Tibial nerve (tissue), 4 donors: ENCODE measurements around the gene LHPP. TPM values are rescaled to one million over a fixed set of nuclear protein-coding genes. Genes with fewer than 3 reads are reported as not detected.

Experiments used
- DNase-seq, 2 donors: peaks; one replicate each; pipeline ENCODE4 v3.0.0-alpha.2; 2019; ENCODE audit warnings: low spot score in 2 of 2
- H3K27ac ChIP-seq, 4 donors: fragments of 200-600 bp; sonication (generic) in 3 of 4; one replicate each; pipeline ENCODE4 v1.5.1; 2017 to 2019; ENCODE audit warnings: mild to moderate bottlenecking in 1 of 4
- H3K27me3 ChIP-seq, 2 donors: fragments of 200-600 bp; sonication (generic) in 1 of 2; one replicate each; pipeline versions ENCODE4 v1.5.1 to v1.6.0; 2017 to 2019
- H3K36me3 ChIP-seq, 3 donors: fragments of 200-600 bp; sonication (generic); one replicate each; pipeline ENCODE4 v1.5.1; 2018 to 2019
- H3K4me1 ChIP-seq, 4 donors: fragments of 200-600 bp; sonication (generic) in 3 of 4; one replicate each; pipeline ENCODE4 v1.5.1; 2017 to 2019
- H3K4me3 ChIP-seq, 4 donors: fragments of 200-600 bp; sonication (generic) in 3 of 4; one replicate each; pipeline ENCODE4 v1.5.1; 2017 to 2019; ENCODE audit warnings: mild to moderate bottlenecking in 1 of 4, moderate library complexity in 1 of 4
- H3K9me3 ChIP-seq, 4 donors: fragments of 200-600 bp; sonication (generic) in 3 of 4; one replicate each; pipeline ENCODE4 v1.5.1; 2017 to 2019
- CTCF ChIP-seq, 5 experiments: fragments of 200-600 bp in 3 of 5; fragments of 450-650 bp in 2 of 5; sonication (generic) in 3 of 5; IDR thresholded peaks; one replicate each; pipeline ENCODE4 v1.5.1; 2016 to 2019; ENCODE audit warnings: antibody characterized with exemption in 5 of 5, mild to moderate bottlenecking in 3 of 5, moderate library complexity in 2 of 5
- EP300 ChIP-seq, 2 donors: sonication (generic); formaldehyde crosslinking; IDR thresholded peaks; one replicate each; pipeline ENCODE4 v1.6.1; 2017; ENCODE audit warnings: antibody characterized with exemption in 2 of 2, mild to moderate bottlenecking in 1 of 2
- POLR2A ChIP-seq, 2 donors: fragments of 450-650 bp; IDR thresholded peaks; one replicate each; pipeline ENCODE4 v1.6.1; 2017; ENCODE audit warnings: antibody characterized with exemption in 2 of 2, mild to moderate bottlenecking in 2 of 2, moderate library complexity in 2 of 2
- WGBS, 2 donors: methylation state at CpG; one replicate each; pipeline ENCODE4 v1.1.5; 2018; 5-methylcytosine and 5-hydroxymethylcytosine counted together
- total RNA-seq, 4 donors: library from RNA; depleted of rRNA; stranded (reverse); fragments of >200 nt; gene quantifications; one replicate each; pipeline ENCODE4 v1.1.0, GENCODE V29; 2016

Gene LHPP
- total RNA-seq, 4 donors from 2014 or later: 25.5 to 211 (median 123) TPM

GRCh38 chr10:124616040-124616835 lies 154.6 kb downstream of the LHPP start:
- WGBS, 2 donors: 79 to 92% methylated on average over 19 to 30 of the region's 30 CpGs
- DNase-seq: no peak

GRCh38 chr10:124616836-124617130 lies 155.2 kb downstream of the LHPP start:
- peak overlapping the region in 2 of 4 donors; percentile 21 to 95 for H3K27ac ChIP-seq
- TF ChIP-seq EP300 (IDR thresholded peaks at IDR 0.05): no peak
- TF ChIP-seq CTCF (IDR thresholded peaks at IDR 0.05): no peak
- TF ChIP-seq POLR2A (IDR thresholded peaks at IDR 0.05): no peak
- no peaks in the 10 kb centered on the region for H3K27me3 ChIP-seq
- no peaks in the 10 kb centered on the region for H3K9me3 ChIP-seq
- peaks cover 0 to 79% (median 57%) of the 10 kb centered on the region in 4 donors for H3K4me1 ChIP-seq
- DNase-seq: no peak
- H3K4me3 ChIP-seq: no peak overlapping the region
- H3K36me3 ChIP-seq: peaks cover 0 to 37% (median 0%) of the 10 kb centered on the region in 3 donors
- 63 to 65% methylated on average over 4 of the region's 4 CpGs for WGBS, 2 donors

More at GRCh38 chr10:124616040-124616835, 154.6 kb downstream of the LHPP start:
- Histone ChIP-seq H3K36me3 (peaks cover 0 to 35% (median 0%) of the 10 kb centered on the region in 3 donors), H3K4me3 (no peak overlapping the region), H3K27me3 (no peaks in the 10 kb centered on the region), H3K4me1 (peaks cover 0 to 79% (median 58%) of the 10 kb centered on the region in 4 donors), H3K9me3 (no peaks in the 10 kb centered on the region), H3K27ac (peak overlapping the region in 2 of 4 donors; percentile 21 to 95)
- TF ChIP-seq POLR2A (IDR thresholded peaks at IDR 0.05) (no peak), CTCF (IDR thresholded peaks at IDR 0.05) (no peak), EP300 (IDR thresholded peaks at IDR 0.05) (no peak)

GRCh38 chr10:124618470-124619073 lies 156.9 kb downstream of the LHPP start:
- Histone ChIP-seq H3K36me3 (peaks cover 0 to 55% (median 0%) of the 10 kb centered on the region in 3 donors), H3K4me3 (no peak overlapping the region), H3K9me3 (no peaks in the 10 kb centered on the region), H3K4me1 (peaks cover 0 to 79% (median 46%) of the 10 kb centered on the region in 4 donors), H3K27ac (peak overlapping the region; percentile 68 to 95 (median 76)), H3K27me3 (no peaks in the 10 kb centered on the region)
- WGBS, 2 donors: 78 to 91% methylated on average over 10 to 12 of the region's 18 CpGs
- no peak for TF ChIP-seq POLR2A (IDR thresholded peaks at IDR 0.05)
- TF ChIP-seq EP300 (IDR thresholded peaks at IDR 0.05): no peak
- TF ChIP-seq CTCF (IDR thresholded peaks at IDR 0.05): no peak
- DNase-seq: no peak

GRCh38 chr10:124619195-124619594 lies 157.6 kb downstream of the LHPP start:
- H3K36me3 ChIP-seq: peaks cover 0 to 58% (median 0%) of the 10 kb centered on the region in 3 donors
- H3K27me3 ChIP-seq: no peaks in the 10 kb centered on the region
- H3K9me3 ChIP-seq: no peaks in the 10 kb centered on the region
- TF ChIP-seq CTCF (IDR thresholded peaks at IDR 0.05) (no peak), POLR2A (IDR thresholded peaks at IDR 0.05) (no peak), EP300 (IDR thresholded peaks at IDR 0.05) (no peak)
- H3K4me3 ChIP-seq: no peak overlapping the region
- no peak for DNase-seq
- WGBS, 2 donors: 44 to 51% methylated on average over 9 of the region's 9 CpGs
- H3K4me1 ChIP-seq: peaks cover 0 to 74% (median 42%) of the 10 kb centered on the region in 4 donors
- peak overlapping the region; percentile 68 to 95 (median 76) for H3K27ac ChIP-seq
